HG03097 (cell line): ENCODE data around the gene TXNDC11.

Experiments used
- ATAC-seq: cut with Tn5 transposase; IDR thresholded peaks from one replicate; pipeline ENCODE4 v1.9.1; 2021; ENCODE audit not compliant: unreplicated experiment, low FRiP score

TXNDC11 gene

GRCh38 chr16:11691771-11692170, 50.9 kb downstream of the TXNDC11 start:
- ATAC-seq = no peak

GRCh38 chr16:11691235-11691634, 51.4 kb downstream of the TXNDC11 start:
- ATAC-seq = no peak

GRCh38 chr16:11689031-11689840, 53.4 kb downstream of the TXNDC11 start:
- peak; percentile 81 for ATAC-seq

GRCh38 chr16:11688520-11688886, 54.2 kb downstream of the TXNDC11 start:
- no peak for ATAC-seq

GRCh38 chr16:11687601-11688519, 54.8 kb downstream of the TXNDC11 start:
- no peak for ATAC-seq

GRCh38 chr16:11686713-11687380, 55.8 kb downstream of the TXNDC11 start:
- ATAC-seq = no peak

- no peak for ATAC-seq
These were observed 56.6 kb downstream of the TXNDC11 start for GRCh38 chr16:11685844-11686618.

GRCh38 chr16:11684231-11685025, 58.2 kb downstream of the TXNDC11 start:
- ATAC-seq = no peak

- no peak for ATAC-seq
These were observed 59.5 kb downstream of the TXNDC11 start for GRCh38 chr16:11683145-11683544.

GRCh38 chr16:11682655-11683096, 60.0 kb downstream of the TXNDC11 start:
- ATAC-seq = no peak

GRCh38 chr16:11681976-11682654, 60.5 kb downstream of the TXNDC11 start:
- ATAC-seq = peak; percentile 36

GRCh38 chr16:11681556-11681955, 61.1 kb downstream of the TXNDC11 start:
- peak; percentile 25 for ATAC-seq

- no peak for ATAC-seq
These were observed 62.4 kb downstream of the TXNDC11 start for GRCh38 chr16:11679941-11680911.

GRCh38 chr16:11679250-11679649, 63.4 kb downstream of the TXNDC11 start:
- ATAC-seq = no peak

- no peak for ATAC-seq
These were observed 64.4 kb downstream of the TXNDC11 start for GRCh38 chr16:11677959-11678881.

- no peak for ATAC-seq
These were observed 65.2 kb downstream of the TXNDC11 start for GRCh38 chr16:11677451-11677951.
